ENCODE data around the gene REM1.
A peak's percentile ranks its signal among the peaks of the same experiment; 100 is the strongest.
"Not testable (repeated sequence)": the region's sequence is repeated elsewhere in the genome, so short reads cannot be mapped to it uniquely, and the experiment has no call there.

REM1 gene

DNA sequence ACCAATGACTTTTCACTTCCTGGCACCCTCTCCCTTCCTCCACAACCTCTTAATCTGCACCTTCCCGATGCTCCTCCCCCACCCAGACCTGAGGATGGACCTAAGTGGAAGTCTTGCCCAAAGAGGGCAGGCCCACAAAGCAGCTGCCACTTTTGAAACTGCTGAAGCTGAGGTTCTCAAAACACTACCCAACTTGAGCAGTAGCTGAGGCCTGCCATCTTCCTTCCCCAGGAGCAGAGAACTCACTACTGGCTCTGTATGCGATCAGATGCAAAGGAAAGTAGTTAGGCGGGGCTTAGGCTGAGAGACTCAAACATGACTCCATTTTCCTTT, 40.7 kb downstream of the REM1 start:
- peak overlapping the region; percentile 96 for H3K4me3 ChIP-seq (ENCODE audit: low read depth, low read length)
- TF ChIP-seq, protein P1, sequence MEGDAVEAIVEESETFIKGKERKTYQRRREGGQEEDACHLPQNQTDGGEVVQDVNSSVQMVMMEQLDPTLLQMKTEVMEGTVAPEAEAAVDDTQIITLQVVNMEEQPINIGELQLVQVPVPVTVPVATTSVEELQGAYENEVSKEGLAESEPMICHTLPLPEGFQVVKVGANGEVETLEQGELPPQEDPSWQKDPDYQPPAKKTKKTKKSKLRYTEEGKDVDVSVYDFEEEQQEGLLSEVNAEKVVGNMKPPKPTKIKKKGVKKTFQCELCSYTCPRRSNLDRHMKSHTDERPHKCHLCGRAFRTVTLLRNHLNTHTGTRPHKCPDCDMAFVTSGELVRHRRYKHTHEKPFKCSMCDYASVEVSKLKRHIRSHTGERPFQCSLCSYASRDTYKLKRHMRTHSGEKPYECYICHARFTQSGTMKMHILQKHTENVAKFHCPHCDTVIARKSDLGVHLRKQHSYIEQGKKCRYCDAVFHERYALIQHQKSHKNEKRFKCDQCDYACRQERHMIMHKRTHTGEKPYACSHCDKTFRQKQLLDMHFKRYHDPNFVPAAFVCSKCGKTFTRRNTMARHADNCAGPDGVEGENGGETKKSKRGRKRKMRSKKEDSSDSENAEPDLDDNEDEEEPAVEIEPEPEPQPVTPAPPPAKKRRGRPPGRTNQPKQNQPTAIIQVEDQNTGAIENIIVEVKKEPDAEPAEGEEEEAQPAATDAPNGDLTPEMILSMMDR (IDR thresholded peaks at IDR 0.05; ENCODE audit: low read depth, low read length): no peak
- DNase-seq (ENCODE audit: low read depth): peak; percentile 29

DNA sequence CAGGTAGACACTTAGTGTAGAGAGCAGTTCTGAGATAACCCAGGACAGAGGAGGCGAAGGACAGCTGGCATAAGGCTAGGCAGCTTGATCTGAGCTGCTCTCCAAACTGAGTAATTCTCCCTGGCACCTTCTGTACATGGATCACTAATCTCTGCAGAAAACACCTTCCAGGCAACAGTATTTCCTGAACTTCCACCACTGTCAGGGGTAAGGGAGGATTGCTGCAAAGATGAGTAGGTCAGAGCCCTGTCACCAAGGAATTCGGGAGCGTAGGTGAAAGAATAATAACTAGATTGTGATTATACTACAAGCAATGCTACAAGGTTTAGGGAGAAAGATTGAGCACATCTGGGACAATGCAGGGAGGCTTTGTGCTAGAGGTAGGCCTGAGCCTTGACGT, 41.1 kb downstream of the REM1 start:
- peak overlapping the region; percentile 96 for H3K4me3 ChIP-seq (ENCODE audit: low read depth, low read length)
- DNase-seq (ENCODE audit: low read depth): no peak
- no peak for TF ChIP-seq MAX (IDR thresholded peaks at IDR 0.05; ENCODE audit: low read depth, low read length)
- TF ChIP-seq, protein P1 (IDR thresholded peaks at IDR 0.05; ENCODE audit: low read depth, low read length): no peak
- TF ChIP-seq POLR2A (IDR thresholded peaks at IDR 0.05; ENCODE audit: extremely low read depth, insufficient read length): no peak
- no peak for TF ChIP-seq MYC (IDR thresholded peaks at IDR 0.05; ENCODE audit: low read depth, low read length)

- TF ChIP-seq POLR2A (IDR thresholded peaks at IDR 0.05; ENCODE audit: extremely low read depth, insufficient read length) (no peak), MAX (IDR thresholded peaks at IDR 0.05; ENCODE audit: low read depth, low read length) (no peak), MYC (IDR thresholded peaks at IDR 0.05; ENCODE audit: low read depth, low read length) (no peak)
- TF ChIP-seq, protein P1 (IDR thresholded peaks at IDR 0.05; ENCODE audit: low read depth, low read length): no peak
- no peak for DNase-seq (ENCODE audit: low read depth)
- H3K4me3 ChIP-seq (ENCODE audit: low read depth, low read length): peak overlapping the region; percentile 12
Measured at GRCh38 chr20:31516651-31517050, 41.6 kb downstream of the REM1 start.

DNA sequence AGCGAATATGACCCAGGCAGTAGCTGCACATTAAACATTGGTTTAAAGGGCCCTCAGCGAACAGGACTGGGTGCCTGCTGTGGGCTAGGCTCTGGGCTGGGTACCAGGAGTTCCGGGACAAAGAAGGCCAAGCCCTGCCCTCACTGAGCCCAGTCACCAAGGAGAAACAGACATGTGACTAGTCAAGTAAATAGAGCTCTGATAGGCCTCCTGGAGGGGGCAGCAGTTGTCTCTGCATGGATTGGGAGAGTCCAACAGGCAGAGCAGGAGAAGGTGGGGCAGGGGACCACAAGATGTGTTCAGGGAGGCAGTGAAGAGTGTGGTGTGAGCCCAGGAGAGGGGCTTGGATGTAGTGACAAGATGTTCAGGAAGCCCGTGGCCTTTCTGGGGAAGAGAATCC, 42.3 kb downstream of the REM1 start:
- H3K4me3 ChIP-seq (ENCODE audit: low read depth, low read length): no peak overlapping the region

GRCh38 chr20:31521267-31521666, 46.2 kb downstream of the REM1 start:
- H3K4me3 ChIP-seq (ENCODE audit: low read depth, low read length); DNase-seq (ENCODE audit: low read depth): not testable (repeated sequence)

More for the DNA sequence above, 42.3 kb downstream of the REM1 start:
- peak; percentile 55 for DNase-seq (ENCODE audit: low read depth)
- no peak for TF ChIP-seq MYC (IDR thresholded peaks at IDR 0.05; ENCODE audit: low read depth, low read length)
- TF ChIP-seq POLR2A (IDR thresholded peaks at IDR 0.05; ENCODE audit: extremely low read depth, insufficient read length): no peak
- TF ChIP-seq MAX (IDR thresholded peaks at IDR 0.05; ENCODE audit: low read depth, low read length): no peak
- TF ChIP-seq, protein P1 (IDR thresholded peaks at IDR 0.05; ENCODE audit: low read depth, low read length): peak; percentile 22

DNA sequence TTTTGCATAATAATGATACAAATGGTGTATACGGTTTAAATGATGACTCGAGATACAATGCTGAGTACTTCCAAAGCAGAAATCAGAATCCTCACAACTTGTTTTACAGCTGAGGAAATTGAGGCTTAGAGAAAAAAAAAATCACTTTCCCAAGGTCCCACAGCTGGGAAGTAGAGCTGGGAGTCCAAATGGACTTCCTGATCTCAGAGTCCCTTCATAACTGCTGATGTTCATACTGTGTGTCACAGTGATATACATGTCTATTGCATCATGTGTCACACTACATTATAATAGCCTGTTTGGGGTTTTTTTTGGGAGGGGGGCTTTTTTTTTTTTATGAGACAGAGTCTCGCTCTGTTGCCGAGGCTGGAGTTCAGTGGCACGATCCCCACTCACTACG, 47.6 kb downstream of the REM1 start:
- H3K4me3 ChIP-seq (ENCODE audit: low read depth, low read length): no peak overlapping the region
- no peak for TF ChIP-seq MYC (IDR thresholded peaks at IDR 0.05; ENCODE audit: low read depth, low read length)
- DNase-seq (ENCODE audit: low read depth): no peak

- no peak overlapping the region for H3K4me3 ChIP-seq (ENCODE audit: low read depth, low read length)
- TF ChIP-seq, protein P1 (IDR thresholded peaks at IDR 0.05; ENCODE audit: low read depth, low read length): no peak
- TF ChIP-seq POLR2A (IDR thresholded peaks at IDR 0.05; ENCODE audit: extremely low read depth, insufficient read length) (no peak), MYC (IDR thresholded peaks at IDR 0.05; ENCODE audit: low read depth, low read length) (peak; percentile 17; the same call in 1 of the 2 replicates), MAX (IDR thresholded peaks at IDR 0.05; ENCODE audit: low read depth, low read length) (0 out of 2 replicates have a peak, but pooled peaks have one; percentile 32)
- DNase-seq (ENCODE audit: low read depth): peak; percentile 94
Measured at GRCh38 chr20:31523361-31524283, 48.5 kb downstream of the REM1 start.

Data from NB4 (cell line).